Coronary artery (tissue), 2 donors: ENCODE data around the gene TXN.

ENCODE experiments used
- DNase-seq: peaks from one replicate; pipeline ENCODE4 v3.0.0-alpha.2; 2017; ENCODE audit warnings: low spot score
- H3K27ac ChIP-seq, 2 donors: fragments of 200-600 bp; sonication (generic); one replicate each; pipeline ENCODE4 v1.5.1; 2016 to 2019
- H3K4me3 ChIP-seq: fragments of 200-600 bp; sonication (generic); 2 replicates; pipeline ENCODE4 v1.5.1; 2016; ENCODE audit warnings: mild to moderate bottlenecking, moderate library complexity
- CTCF ChIP-seq: fragments of 200-600 bp; sonication (generic); IDR thresholded peaks from one replicate; pipeline ENCODE4 v1.5.1; 2019; ENCODE audit warnings: antibody characterized with exemption

TXN gene

GRCh38 chr9:110251212-110251611, 5.1 kb downstream of the TXN start:
- no peak for TF ChIP-seq CTCF
- DNase-seq = no peak
- Histone ChIP-seq H3K27ac (no peak overlapping the region), H3K4me3 (no peak overlapping the region)

GRCh38 chr9:110249603-110250002, 6.7 kb downstream of the TXN start:
- Histone ChIP-seq H3K4me3 (no peak overlapping the region), H3K27ac (no peak overlapping the region)
- no peak for TF ChIP-seq CTCF
- no peak for DNase-seq

- Histone ChIP-seq H3K4me3 (no peak overlapping the region), H3K27ac (no peak overlapping the region)
- no peak for DNase-seq
- no peak for TF ChIP-seq CTCF
Observed at GRCh38 chr9:110248361-110248760, 7.9 kb downstream of the TXN start.

GRCh38 chr9:110246214-110246613, 10.1 kb downstream of the TXN start:
- H3K4me3 ChIP-seq = no peak overlapping the region
- TF ChIP-seq CTCF = no peak
- no peak overlapping the region for H3K27ac ChIP-seq
- no peak for DNase-seq

- no peak overlapping the region for H3K27ac ChIP-seq
- TF ChIP-seq CTCF = no peak
- DNase-seq = no peak
- H3K4me3 ChIP-seq = no peak overlapping the region
Observed at GRCh38 chr9:110244616-110245015, 11.7 kb downstream of the TXN start.

GRCh38 chr9:110241858-110242321, 14.4 kb downstream of the TXN start:
- no peak for TF ChIP-seq CTCF
- no peak overlapping the region for H3K4me3 ChIP-seq
- DNase-seq = no peak

GRCh38 chr9:110241260-110241857, 14.9 kb downstream of the TXN start:
- DNase-seq = no peak
- Histone ChIP-seq H3K27ac (no peak overlapping the region), H3K4me3 (no peak overlapping the region)
- no peak for TF ChIP-seq CTCF

More at GRCh38 chr9:110241858-110242321, 14.4 kb downstream of the TXN start:
- H3K27ac ChIP-seq = no peak overlapping the region
